NB4 (cell line): ENCODE measurements around the gene SCUBE3.

Experiments used
- DNase-seq: peaks from one replicate; pipeline ENCODE4 v3.0.0; 2010; ENCODE audit warnings: low read depth
- H3K4me3 ChIP-seq: one replicate; pipeline ENCODE4 v1.5.1; 2011; ENCODE audit warnings: mild to moderate bottlenecking, low read depth, low read length, moderate library complexity
- CTCF ChIP-seq: IDR thresholded peaks from one replicate; pipeline ENCODE4 v1.5.1; 2012; ENCODE audit warnings: low read depth, low read length
- MAX ChIP-seq: IDR thresholded peaks from 2 replicates; pipeline ENCODE4 v1.6.1; 2011; ENCODE audit warnings: low read depth, low read length
- MYC ChIP-seq: IDR thresholded peaks from 2 replicates; pipeline ENCODE4 v1.6.1; 2011; ENCODE audit warnings: low read depth, low read length
- POLR2A ChIP-seq: IDR thresholded peaks from 2 replicates; pipeline ENCODE4 v1.6.1; 2011; ENCODE audit warnings: mild to moderate bottlenecking; ENCODE audit not compliant: insufficient read length; ENCODE audit errors: extremely low read depth

Gene SCUBE3

GRCh38 chr6:35206346-35206745, 7.4 kb upstream of the SCUBE3 start:
- TF ChIP-seq POLR2A (no peak), CTCF (no peak), MAX (no peak), MYC (no peak)
- H3K4me3 ChIP-seq = no peak overlapping the region
- no peak for DNase-seq

- no peak for TF ChIP-seq CTCF
- TF ChIP-seq POLR2A = no peak
- TF ChIP-seq MAX = no peak
- H3K4me3 ChIP-seq = no peak overlapping the region
- DNase-seq = no peak
Observed at GRCh38 chr6:35208419-35208818, 5.3 kb upstream of the SCUBE3 start.

GRCh38 chr6:35209081-35209480, 4.7 kb upstream of the SCUBE3 start:
- no peak for DNase-seq
- no peak overlapping the region for H3K4me3 ChIP-seq
- TF ChIP-seq POLR2A = no peak
- no peak for TF ChIP-seq MAX
- no peak for TF ChIP-seq MYC
- TF ChIP-seq CTCF = no peak

- no peak for TF ChIP-seq POLR2A
- TF ChIP-seq MYC = no peak
- TF ChIP-seq CTCF = no peak
- TF ChIP-seq MAX = no peak
- DNase-seq = no peak
- H3K4me3 ChIP-seq = no peak overlapping the region
Observed at GRCh38 chr6:35209622-35210247, 4.0 kb upstream of the SCUBE3 start.

GRCh38 chr6:35213298-35213791, 411 bp upstream of the SCUBE3 start:
- no peak overlapping the region for H3K4me3 ChIP-seq
- DNase-seq = no peak
- TF ChIP-seq MYC (no peak), POLR2A (no peak), MAX (no peak), CTCF (no peak)
